HG02678 (cell line): ENCODE data around the gene IL1RAP.
A peak's percentile ranks its signal among the peaks of the same experiment; 100 is the strongest.

Experiments
- ATAC-seq: cut with Tn5 transposase; IDR thresholded peaks from one replicate; pipeline ENCODE4 v1.9.1; 2021; ENCODE audit warnings: mild to moderate bottlenecking, moderate library complexity; ENCODE audit not compliant: unreplicated experiment

The IL1RAP gene

GRCh38 chr3:190575437-190576185 is 61.7 kb downstream of the IL1RAP start:
- ATAC-seq, result no peak

DNA sequence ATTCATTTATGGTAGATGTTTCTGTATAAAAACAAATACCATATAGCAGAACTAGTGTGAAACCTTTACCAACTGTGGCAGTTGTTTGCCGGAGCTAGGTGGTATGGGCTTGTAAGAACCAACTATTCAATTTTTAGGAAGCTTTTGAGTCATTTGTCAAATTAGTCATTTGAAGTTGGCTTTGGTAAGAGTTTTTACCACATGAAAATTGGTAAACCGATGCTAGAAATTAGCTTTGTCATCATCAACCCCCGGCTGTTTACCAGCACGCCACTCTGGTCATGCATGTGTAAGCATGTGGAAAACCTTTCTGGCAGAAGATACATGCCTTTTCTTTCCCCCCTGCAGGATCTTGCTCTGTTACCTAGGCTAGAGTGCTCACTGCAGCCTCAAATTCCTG is 63.3 kb downstream of the IL1RAP start:
- ATAC-seq, result no peak

DNA sequence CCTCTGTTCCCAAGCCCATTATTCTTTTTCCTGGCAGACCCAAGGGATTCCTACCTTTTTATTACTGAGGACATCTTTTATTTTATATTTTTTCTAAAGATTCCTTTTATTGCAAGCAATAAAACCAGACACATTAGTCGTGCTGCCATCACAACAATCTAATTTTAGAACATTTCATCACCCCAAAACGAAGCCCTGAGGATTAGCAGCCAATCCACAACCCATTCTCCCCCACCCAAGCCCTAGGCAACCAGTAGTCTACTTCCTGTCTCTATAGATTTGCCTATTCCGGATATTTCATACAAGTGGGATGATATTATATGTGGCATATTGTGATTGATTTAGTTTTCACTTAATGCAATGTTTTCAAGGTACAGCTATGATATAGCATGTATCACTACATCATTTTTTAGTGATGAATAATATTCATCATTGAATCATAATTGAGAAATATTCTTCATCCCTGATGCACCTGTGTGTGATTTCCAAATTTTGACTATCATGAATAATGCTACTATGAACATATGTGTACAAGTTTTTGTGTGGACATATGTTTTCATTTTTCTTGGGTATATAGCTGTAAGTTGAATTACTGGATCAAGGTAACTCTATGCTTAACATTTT is 65.7 kb downstream of the IL1RAP start:
- no peak for ATAC-seq

DNA sequence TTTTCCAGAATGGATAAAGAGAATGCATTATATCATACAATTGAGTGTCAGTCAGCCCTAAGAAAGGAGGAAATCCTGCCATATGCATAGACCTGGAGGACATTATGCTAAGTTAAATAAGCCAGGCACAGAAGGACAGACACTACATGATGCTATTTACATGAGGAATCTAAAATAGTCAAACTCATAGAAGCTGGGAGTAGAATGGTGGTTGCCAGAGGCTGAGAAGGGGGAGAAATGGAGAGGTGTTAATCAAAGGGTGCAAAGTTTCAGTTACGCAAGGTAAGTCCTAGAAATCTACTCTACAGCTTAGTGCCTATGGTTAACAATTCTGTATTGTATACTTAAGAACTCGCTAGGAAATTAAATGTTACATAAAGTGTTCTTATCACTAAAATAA is 66.5 kb downstream of the IL1RAP start:
- ATAC-seq, result no peak

DNA sequence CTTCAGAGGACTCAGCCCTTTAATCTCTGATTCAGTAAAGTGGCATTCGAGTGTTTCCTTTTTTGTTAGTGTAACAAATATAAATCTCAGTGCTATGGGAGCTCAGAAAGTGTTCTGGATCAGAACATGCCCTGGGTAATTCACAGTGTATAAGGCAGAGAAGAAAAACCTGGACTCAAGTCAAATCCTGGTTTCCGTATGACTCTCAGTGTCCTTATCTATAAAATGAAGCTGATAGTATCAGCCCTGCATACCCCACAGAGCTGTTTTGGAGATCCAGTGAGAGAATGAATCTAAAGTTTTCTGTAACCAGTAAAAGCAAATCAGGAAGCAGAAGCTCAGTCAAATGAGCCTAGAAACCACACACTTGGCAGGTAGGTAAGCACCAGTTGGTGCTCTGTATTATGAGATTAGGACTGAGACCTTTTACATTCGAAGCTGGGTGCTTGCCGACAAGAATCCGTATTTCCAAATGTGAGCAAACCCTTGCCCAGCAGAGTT is 67.2 kb downstream of the IL1RAP start:
- ATAC-seq, result peak; percentile 56

DNA sequence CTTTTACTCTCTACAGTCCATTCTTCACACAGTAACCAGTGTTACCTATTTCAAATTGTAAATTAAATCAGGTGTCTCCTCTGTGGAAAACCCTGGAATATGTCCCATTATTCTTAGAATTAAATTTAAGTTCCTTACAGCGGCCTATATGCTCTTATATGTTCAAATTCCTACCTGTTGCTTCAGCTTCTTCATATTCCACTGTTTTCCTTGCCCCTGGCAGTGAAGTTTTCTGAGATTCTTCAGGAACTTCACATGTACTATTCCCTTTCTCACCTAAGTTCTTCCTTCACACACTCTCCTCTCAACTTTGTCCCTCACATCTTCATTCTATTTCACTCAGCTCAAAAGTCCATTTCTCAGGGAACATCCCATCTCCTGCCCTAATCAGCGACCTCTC is 68.8 kb downstream of the IL1RAP start:
- ATAC-seq, result no peak

DNA sequence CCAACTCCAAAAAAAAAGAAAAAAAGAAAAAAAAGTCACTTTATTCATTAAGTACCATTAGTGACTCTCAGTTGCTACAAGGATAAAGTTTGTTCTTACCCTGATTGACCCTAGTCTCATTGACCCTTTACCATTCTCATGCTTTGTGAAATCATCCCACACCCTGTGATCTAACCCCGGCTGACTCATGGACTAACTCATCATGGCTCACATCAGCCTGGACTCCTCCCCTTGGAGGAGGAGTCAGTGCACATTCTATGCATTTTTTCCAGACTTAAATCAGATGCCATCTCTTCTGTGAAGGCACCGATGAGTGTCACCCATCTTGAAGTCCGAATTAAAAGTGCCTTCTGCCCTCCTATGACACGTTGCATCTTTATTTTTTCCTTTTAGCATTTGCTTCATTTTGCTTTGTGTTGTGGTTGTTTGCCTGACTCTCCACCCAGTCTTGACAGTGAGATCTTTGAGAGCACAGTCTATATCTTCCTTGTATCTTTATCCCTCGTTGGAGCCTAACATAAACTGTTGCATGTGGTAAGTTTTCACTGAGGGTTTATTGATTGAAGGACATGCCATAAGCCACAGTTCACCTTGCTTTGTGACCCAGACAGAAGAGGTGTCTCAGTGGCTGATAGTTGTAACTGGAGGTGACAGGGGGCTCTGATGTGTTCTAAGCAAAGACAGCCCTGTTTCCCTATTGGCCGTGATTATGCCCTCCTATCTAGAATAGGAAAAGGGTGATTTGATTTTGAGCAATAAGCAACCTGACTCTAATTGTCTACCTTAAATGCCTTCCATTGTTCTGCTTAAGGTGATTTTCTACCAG is 72.1 kb downstream of the IL1RAP start:
- ATAC-seq, result no peak

GRCh38 chr3:190586631-190587011 is 72.7 kb downstream of the IL1RAP start:
- ATAC-seq, result peak; percentile 85

DNA sequence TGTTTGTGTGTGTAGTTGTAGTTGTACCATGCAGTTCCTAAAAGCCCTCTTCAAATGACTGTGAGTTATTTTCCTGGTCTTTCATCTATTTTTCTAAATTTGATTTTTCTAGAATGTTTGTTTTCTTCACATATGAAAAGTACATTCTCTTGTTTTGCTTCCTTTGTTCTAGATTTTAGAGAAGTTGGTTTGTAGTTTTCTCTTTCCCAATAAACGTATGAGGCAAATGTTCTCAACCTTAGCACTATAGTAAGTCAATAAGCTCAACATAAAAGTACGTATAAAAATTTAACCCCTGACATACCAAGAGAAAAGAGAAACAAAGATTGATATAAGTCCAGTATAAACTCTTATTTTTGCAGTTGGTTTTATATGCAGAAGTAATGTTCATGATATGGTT is 74.7 kb downstream of the IL1RAP start:
- no peak for ATAC-seq

- ATAC-seq, result no peak
Observed at GRCh38 chr3:190589326-190589725, 75.4 kb downstream of the IL1RAP start.

DNA sequence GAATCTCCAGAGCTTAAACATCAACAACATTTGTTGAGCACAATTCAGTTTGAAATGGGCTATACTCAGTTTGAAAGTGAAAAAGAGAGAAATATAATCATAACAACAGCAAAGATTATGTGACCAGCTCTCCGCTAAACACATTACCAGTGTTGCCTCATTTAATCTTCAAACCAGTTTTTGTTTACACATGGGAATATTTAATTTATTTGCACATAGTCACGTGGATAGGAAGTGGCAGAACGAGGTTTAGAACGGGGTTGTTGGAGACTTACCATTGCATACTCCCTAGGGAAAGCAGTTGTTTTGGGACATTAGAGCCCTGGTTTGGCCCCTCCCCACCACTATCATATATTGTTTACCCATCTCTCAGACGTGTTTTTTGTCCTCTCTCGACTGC is 77.2 kb downstream of the IL1RAP start:
- ATAC-seq, result no peak

DNA sequence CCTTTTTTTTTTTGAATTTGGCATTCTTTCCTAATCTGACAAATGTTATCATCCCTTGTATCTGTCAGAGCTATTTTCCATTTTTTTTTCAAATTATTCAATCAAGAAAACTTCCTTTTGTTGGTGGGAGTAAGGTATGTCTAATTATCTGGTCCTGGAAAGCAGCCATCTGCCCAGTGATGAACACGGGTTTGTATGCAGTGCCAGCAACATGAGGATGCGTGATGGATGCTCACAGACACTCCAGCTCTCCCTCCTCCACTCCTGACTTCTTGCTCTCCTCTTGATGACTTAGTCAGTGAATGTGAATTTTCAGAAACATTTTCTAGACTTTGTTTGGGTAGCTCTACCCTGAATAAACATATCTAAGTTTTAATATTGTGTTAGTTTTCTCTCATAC is 79.2 kb downstream of the IL1RAP start:
- no peak for ATAC-seq

GRCh38 chr3:190594171-190594570 is 80.3 kb downstream of the IL1RAP start:
- ATAC-seq, result no peak

GRCh38 chr3:190595179-190595795 is 81.4 kb downstream of the IL1RAP start:
- ATAC-seq, result no peak

- no peak for ATAC-seq
Observed at GRCh38 chr3:190595807-190596206, 81.9 kb downstream of the IL1RAP start.

- ATAC-seq, result no peak
Observed at GRCh38 chr3:190596349-190597285, 82.7 kb downstream of the IL1RAP start.

DNA sequence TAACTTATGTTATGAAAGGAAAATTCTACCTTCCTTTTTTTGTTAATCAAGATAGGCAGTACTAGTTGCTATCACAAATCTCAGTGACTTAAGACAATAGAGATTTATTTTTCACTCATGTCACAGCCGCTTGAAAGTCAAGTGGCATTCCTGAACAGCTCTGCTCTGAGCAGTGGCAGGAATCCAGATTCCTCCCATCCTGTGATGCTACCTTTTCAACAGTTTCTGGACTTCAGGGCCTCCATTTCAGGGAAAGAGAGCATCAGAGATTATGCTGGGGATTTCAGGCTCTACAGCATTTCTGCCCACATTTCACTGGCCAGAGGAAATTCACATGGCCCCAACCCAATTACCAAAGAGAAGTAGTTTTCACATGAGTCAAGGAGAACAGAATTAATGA is 83.4 kb downstream of the IL1RAP start:
- no peak for ATAC-seq

- no peak for ATAC-seq
Observed at GRCh38 chr3:190601622-190602021, 87.7 kb downstream of the IL1RAP start.

GRCh38 chr3:190605385-190605784 is 91.5 kb downstream of the IL1RAP start:
- ATAC-seq, result no peak

- ATAC-seq, result no peak
Observed at GRCh38 chr3:190606596-190606995, 92.7 kb downstream of the IL1RAP start.
